ENCODE results near the gene PCSK7. TPM values are rescaled to one million over a fixed set of nuclear protein-coding genes. Genes with fewer than 3 reads are reported as not detected.

The PCSK7 gene
- total and polyA plus RNA-seq, 2 experiments from 2014 or later: 25.9 to 33.0 TPM

DNA sequence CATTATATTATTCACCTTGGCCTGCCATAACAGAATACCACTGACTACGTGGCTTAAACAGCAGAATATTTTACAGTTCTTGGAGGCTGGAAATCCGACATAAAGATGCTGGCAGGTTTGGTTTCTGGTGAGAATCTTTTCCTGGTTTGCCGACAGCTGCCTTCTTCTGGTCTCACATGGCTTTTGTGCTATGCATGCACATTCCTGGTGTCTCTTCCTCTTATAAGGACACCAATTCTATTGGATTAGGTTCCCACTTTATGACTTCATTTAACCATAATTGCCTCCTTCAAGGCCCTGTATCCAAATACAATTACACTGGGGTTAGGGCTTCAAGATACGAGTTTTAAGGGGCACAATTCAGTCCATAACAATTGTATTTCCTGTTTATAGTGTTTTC, 17.7 kb upstream of the PCSK7 start:
- Histone ChIP-seq H3K4me2 (no peak overlapping the region), H3K4me3 (no peak overlapping the region), H3K79me2 (no peaks in the 10 kb centered on the region), H3K27me3 (no peaks in the 10 kb centered on the region), H3K27ac (no peak overlapping the region), H4K20me1 (ENCODE audit: insufficient read depth, poor library complexity, severe bottlenecking) (no peaks in the 10 kb centered on the region), H3K9me2 (replicated peaks; ENCODE audit: insufficient read depth) (no peaks in the 10 kb centered on the region), H2AFZ (no peak overlapping the region), H3K9me3 (ENCODE audit: low read depth) (no peaks in the 10 kb centered on the region), H3K4me1 (ENCODE audit: insufficient read depth) (no peaks in the 10 kb centered on the region), H3K36me3 (replicated peaks; ENCODE audit: insufficient read depth, low read depth) (no peaks in the 10 kb centered on the region)
- TF ChIP-seq, protein P1, sequence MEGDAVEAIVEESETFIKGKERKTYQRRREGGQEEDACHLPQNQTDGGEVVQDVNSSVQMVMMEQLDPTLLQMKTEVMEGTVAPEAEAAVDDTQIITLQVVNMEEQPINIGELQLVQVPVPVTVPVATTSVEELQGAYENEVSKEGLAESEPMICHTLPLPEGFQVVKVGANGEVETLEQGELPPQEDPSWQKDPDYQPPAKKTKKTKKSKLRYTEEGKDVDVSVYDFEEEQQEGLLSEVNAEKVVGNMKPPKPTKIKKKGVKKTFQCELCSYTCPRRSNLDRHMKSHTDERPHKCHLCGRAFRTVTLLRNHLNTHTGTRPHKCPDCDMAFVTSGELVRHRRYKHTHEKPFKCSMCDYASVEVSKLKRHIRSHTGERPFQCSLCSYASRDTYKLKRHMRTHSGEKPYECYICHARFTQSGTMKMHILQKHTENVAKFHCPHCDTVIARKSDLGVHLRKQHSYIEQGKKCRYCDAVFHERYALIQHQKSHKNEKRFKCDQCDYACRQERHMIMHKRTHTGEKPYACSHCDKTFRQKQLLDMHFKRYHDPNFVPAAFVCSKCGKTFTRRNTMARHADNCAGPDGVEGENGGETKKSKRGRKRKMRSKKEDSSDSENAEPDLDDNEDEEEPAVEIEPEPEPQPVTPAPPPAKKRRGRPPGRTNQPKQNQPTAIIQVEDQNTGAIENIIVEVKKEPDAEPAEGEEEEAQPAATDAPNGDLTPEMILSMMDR (IDR thresholded peaks at IDR 0.05; ENCODE audit: poor library complexity): no peak
- no peak for TF ChIP-seq EZH2phosphoT487 (IDR thresholded peaks at IDR 0.05; ENCODE audit: low read depth, severe bottlenecking, unreplicated experiment)
- no peak for TF ChIP-seq EZH2 (IDR thresholded peaks at IDR 0.05; ENCODE audit: borderline replicate concordance)
- 87% methylated on average over 4 of the region's 4 CpGs for WGBS (ENCODE audit: low lambda C conversion rate, missing lambda C conversion rate)
- no peak for DNase-seq (ENCODE audit: low spot score)

DNA sequence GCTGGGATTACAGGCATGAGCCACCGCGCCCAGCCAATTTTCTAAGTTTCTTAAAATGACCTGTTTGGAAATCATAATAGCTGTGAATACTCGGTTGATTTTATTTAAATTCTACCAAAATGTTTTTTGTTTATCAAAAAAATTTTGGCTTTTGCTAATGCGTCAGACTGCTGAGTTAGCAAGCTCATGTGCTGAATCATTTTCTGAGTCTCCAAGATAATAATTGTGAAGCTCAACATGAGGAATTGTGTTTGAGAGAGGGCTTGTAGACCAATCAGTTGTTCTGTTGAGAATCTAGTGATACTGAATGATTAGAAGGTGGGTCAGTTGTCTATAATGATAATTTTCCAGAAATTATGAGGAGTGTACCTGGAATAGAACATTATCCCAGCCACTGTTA, 16.5 kb upstream of the PCSK7 start:
- H3K36me3 ChIP-seq (replicated peaks; ENCODE audit: insufficient read depth, low read depth): no peaks in the 10 kb centered on the region
- no peak for TF ChIP-seq EZH2 (IDR thresholded peaks at IDR 0.05; ENCODE audit: borderline replicate concordance)
- TF ChIP-seq EZH2phosphoT487 (IDR thresholded peaks at IDR 0.05; ENCODE audit: low read depth, severe bottlenecking, unreplicated experiment): no peak
- TF ChIP-seq, protein P1 (IDR thresholded peaks at IDR 0.05; ENCODE audit: poor library complexity): no peak
- no peak overlapping the region for H2AFZ ChIP-seq
- H3K4me1 ChIP-seq (ENCODE audit: insufficient read depth): no peaks in the 10 kb centered on the region
- no peak overlapping the region for H3K4me3 ChIP-seq
- H3K4me2 ChIP-seq: no peak overlapping the region
- H3K27ac ChIP-seq: no peak overlapping the region
- H3K9me3 ChIP-seq (ENCODE audit: low read depth): no peaks in the 10 kb centered on the region
- DNase-seq (ENCODE audit: low spot score): no peak
- H4K20me1 ChIP-seq (ENCODE audit: insufficient read depth, poor library complexity, severe bottlenecking): no peaks in the 10 kb centered on the region
- 97% methylated on average over 4 of the region's 4 CpGs for WGBS (ENCODE audit: low lambda C conversion rate, missing lambda C conversion rate)
- no peaks in the 10 kb centered on the region for H3K79me2 ChIP-seq
- H3K9me2 ChIP-seq (replicated peaks; ENCODE audit: insufficient read depth): no peaks in the 10 kb centered on the region
- no peaks in the 10 kb centered on the region for H3K27me3 ChIP-seq

DNA sequence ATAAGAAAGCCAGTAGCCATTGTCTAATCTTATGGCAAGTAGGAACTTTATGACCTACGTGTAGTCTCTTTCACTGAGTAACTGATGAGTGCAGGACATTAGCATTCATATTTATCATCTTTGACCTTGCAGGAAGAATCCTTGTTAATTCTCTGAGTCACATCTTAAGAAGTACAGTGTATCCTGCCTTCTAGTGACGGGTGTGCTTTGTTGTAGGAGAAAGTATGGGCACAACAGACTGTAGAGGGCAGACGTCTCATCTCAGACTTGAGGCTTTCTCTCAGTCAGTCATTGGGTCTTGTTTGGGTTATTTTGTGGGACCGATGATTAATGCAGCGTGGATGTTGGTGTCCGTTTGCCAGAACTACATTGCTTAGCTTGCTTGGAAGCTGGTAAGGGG, 7.4 kb upstream of the PCSK7 start:
- Histone ChIP-seq H3K27me3 (no peaks in the 10 kb centered on the region), H3K36me3 (replicated peaks; ENCODE audit: insufficient read depth, low read depth) (no peaks in the 10 kb centered on the region), H3K9me2 (replicated peaks; ENCODE audit: insufficient read depth) (no peaks in the 10 kb centered on the region), H3K4me3 (no peak overlapping the region), H3K9me3 (ENCODE audit: low read depth) (no peaks in the 10 kb centered on the region), H4K20me1 (ENCODE audit: insufficient read depth, poor library complexity, severe bottlenecking) (no peaks in the 10 kb centered on the region), H2AFZ (no peak overlapping the region), H3K4me1 (ENCODE audit: insufficient read depth) (peaks cover 2% of the 10 kb centered on the region), H3K79me2 (peaks cover 24% of the 10 kb centered on the region), H3K27ac (no peak overlapping the region), H3K4me2 (no peak overlapping the region)
- WGBS (ENCODE audit: low lambda C conversion rate, missing lambda C conversion rate): 71% methylated on average over 6 of the region's 6 CpGs
- TF ChIP-seq EZH2 (IDR thresholded peaks at IDR 0.05; ENCODE audit: borderline replicate concordance): no peak
- TF ChIP-seq, protein P1 (IDR thresholded peaks at IDR 0.05; ENCODE audit: poor library complexity): peak; percentile 17
- no peak for TF ChIP-seq EZH2phosphoT487 (IDR thresholded peaks at IDR 0.05; ENCODE audit: low read depth, severe bottlenecking, unreplicated experiment)
- DNase-seq (ENCODE audit: low spot score): peak; percentile 45

DNA sequence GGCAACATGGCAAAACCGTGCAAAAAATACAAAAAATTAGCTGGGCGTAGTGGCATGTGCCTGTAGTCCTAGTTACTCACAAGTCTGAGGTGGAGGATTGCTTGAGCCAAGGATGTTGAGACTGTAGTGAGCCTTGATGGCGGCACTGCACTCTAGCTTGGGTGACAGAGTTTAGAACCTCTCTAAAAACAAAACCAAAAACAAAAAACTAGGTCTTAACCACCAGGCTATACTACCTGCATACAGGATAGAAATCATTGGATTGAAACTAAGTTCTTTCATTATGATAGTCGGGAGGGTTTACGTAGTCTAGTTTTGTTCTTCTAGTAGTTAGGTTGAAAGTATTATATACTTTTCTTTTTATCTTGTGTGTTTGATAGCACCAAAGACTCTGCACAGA, 6.3 kb upstream of the PCSK7 start:
- Histone ChIP-seq H3K27me3 (no peaks in the 10 kb centered on the region), H3K27ac (no peak overlapping the region), H3K9me2 (replicated peaks; ENCODE audit: insufficient read depth) (no peaks in the 10 kb centered on the region), H4K20me1 (ENCODE audit: insufficient read depth, poor library complexity, severe bottlenecking) (no peaks in the 10 kb centered on the region), H3K4me3 (no peak overlapping the region), H3K4me2 (no peak overlapping the region), H3K36me3 (replicated peaks; ENCODE audit: insufficient read depth, low read depth) (no peaks in the 10 kb centered on the region), H3K79me2 (peaks cover 35% of the 10 kb centered on the region), H3K9me3 (ENCODE audit: low read depth) (no peaks in the 10 kb centered on the region), H3K4me1 (ENCODE audit: insufficient read depth) (peaks cover 11% of the 10 kb centered on the region), H2AFZ (no peak overlapping the region)
- DNase-seq (ENCODE audit: low spot score): no peak
- WGBS (ENCODE audit: low lambda C conversion rate, missing lambda C conversion rate): 95% methylated on average over 5 of the region's 5 CpGs
- no peak for TF ChIP-seq EZH2 (IDR thresholded peaks at IDR 0.05; ENCODE audit: borderline replicate concordance)
- TF ChIP-seq EZH2phosphoT487 (IDR thresholded peaks at IDR 0.05; ENCODE audit: low read depth, severe bottlenecking, unreplicated experiment): no peak

Measured in hepatocyte (in vitro differentiated cells).